Measurements from ENCODE around the gene KTI12.
"Not testable (repeated sequence)": the region's sequence is repeated elsewhere in the genome, so short reads cannot be mapped to it uniquely, and the experiment has no call there.

Gene KTI12

DNA sequence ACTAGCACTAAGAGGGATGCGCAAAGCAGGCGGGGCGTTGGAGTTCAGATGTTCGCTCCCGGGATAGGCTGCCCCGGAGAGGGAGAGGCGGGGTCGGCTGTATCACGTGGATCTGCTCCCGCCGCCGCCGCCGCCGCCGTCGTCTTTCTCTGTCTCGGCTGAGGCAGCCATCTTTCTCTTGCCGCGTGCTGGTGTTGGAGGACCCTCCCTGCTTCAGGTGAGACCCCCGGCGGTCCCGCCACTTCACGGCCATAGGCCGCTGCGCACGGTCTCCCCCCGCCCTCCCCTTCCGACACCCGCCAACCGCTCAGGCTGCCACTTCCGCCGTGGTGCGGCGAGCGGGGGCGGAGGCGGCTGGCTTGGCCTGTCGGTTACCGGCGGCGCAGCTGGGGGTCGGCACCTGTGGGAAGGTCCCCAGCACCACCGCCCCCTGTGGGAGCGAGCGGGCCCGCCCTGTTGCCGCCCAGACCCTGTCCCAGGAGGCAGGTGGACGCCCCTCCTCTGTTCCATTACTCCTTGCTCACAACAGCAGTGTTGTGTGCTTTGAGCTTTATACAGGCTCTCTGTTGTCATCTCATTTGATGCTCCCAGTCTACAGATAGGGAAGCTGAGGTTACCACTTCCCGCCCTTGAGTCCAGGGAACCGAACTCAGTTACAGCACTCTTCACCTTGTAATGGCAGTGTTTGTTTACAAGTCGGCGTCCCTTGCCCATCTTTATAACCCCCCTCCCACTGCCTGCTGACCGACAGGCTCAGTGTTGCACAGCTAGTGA, 22.7 kb upstream of the KTI12 start, which contains the start of gene BTF3L4:
Gene BTF3L4, plus strand, starts transcription at position 133 of the 774 bp plus-strand sequence. CDS start 3,553 bp downstream, outside the sequence.
- peak; percentile 88 for DNase-seq (ENCODE audit: extremely low read depth, insufficient read length)
- TF ChIP-seq CTCF (IDR thresholded peaks at IDR 0.05; ENCODE audit: insufficient read depth, low read length, poor library complexity, severe bottlenecking): no peak
- no peaks in the 10 kb centered on the region for H3K27me3 ChIP-seq (replicated peaks; ENCODE audit: control insufficient read depth, insufficient read depth, low read length)
- peaks cover 5% of the 10 kb centered on the region for H3K36me3 ChIP-seq (ENCODE audit: control insufficient read depth, insufficient read depth, low read length)
- H3K4me3 ChIP-seq (replicated peaks; ENCODE audit: low read depth, low read length): peak within 1 kb of the TSS; percentile 81

DNA sequence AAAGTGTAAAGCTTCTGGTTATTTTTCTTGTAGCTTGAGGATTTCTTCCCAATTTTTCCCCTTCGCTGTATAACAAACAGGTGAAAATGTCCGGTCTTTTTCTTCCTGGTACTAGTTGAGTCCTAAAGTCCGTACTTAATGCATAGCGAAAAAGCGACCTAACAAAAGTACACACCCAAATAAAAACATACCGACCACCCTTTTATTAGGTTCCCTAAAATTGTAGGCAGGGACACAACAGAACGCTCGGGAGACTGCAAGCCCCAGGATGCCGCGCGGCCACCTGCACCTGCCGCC, 22.2 kb upstream of the KTI12 start:
- DNase-seq (ENCODE audit: extremely low read depth, insufficient read length): no peak
- peaks cover 5% of the 10 kb centered on the region for H3K36me3 ChIP-seq (ENCODE audit: control insufficient read depth, insufficient read depth, low read length)
- TF ChIP-seq CTCF (IDR thresholded peaks at IDR 0.05; ENCODE audit: insufficient read depth, low read length, poor library complexity, severe bottlenecking): no peak

GRCh38 chr1:52055066-52055865, 21.7 kb upstream of the KTI12 start, which contains the start of gene TXNDC12:
TXNDC12 (minus strand) TSS chr1:52055191; CDS start chr1:52055096, 95 bp downstream.
- TF ChIP-seq CTCF (IDR thresholded peaks at IDR 0.05; ENCODE audit: insufficient read depth, low read length, poor library complexity, severe bottlenecking): no peak

More for the DNA sequence above, 22.2 kb upstream of the KTI12 start:
- H3K27me3 ChIP-seq (replicated peaks; ENCODE audit: control insufficient read depth, insufficient read depth, low read length): no peaks in the 10 kb centered on the region
- H3K4me3 ChIP-seq (replicated peaks; ENCODE audit: low read depth, low read length): peak overlapping the region; percentile 81

DNA sequence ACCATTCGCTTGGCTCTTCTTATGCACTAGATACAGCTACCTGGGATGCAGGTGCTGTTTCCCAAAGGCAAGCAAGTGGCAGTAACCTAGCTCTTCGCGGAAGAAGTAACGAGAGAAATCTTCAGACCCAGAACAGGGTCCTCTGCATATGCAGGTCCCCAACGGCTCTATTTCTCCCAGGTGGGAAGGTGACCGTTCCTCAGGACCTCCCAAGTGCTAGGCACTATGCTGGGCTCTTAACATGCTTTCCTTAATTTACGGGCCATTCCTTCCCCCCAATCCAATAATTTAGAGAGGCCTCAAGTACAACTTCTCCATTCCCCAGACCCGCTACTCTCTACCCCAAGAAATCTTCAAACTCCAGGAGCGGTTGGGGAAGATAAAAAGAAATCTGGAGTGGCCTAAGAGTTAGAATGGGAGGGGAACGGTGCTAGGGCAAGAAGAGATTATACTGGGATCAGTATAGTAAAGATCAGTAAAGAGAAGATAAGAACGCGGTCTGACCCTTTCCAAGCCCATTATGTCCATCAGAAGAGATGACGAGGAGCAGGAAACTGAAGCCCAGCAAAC, 21.0 kb upstream of the KTI12 start:
- no peaks in the 10 kb centered on the region for H3K27me3 ChIP-seq (replicated peaks; ENCODE audit: control insufficient read depth, insufficient read depth, low read length)
- no peak for DNase-seq (ENCODE audit: extremely low read depth, insufficient read length)
- TF ChIP-seq CTCF (IDR thresholded peaks at IDR 0.05; ENCODE audit: insufficient read depth, low read length, poor library complexity, severe bottlenecking): no peak

More at GRCh38 chr1:52055066-52055865, 21.7 kb upstream of the KTI12 start, which contains the start of gene TXNDC12:
- peak; percentile 83 for DNase-seq (ENCODE audit: extremely low read depth, insufficient read length)
- Histone ChIP-seq H3K36me3 (ENCODE audit: control insufficient read depth, insufficient read depth, low read length) (peaks cover 2% of the 10 kb centered on the region; the same call in 1 of the 2 replicates), H3K27me3 (replicated peaks; ENCODE audit: control insufficient read depth, insufficient read depth, low read length) (no peaks in the 10 kb centered on the region), H3K4me3 (replicated peaks; ENCODE audit: low read depth, low read length) (peak within 1 kb of the TSS; percentile 81)

DNA sequence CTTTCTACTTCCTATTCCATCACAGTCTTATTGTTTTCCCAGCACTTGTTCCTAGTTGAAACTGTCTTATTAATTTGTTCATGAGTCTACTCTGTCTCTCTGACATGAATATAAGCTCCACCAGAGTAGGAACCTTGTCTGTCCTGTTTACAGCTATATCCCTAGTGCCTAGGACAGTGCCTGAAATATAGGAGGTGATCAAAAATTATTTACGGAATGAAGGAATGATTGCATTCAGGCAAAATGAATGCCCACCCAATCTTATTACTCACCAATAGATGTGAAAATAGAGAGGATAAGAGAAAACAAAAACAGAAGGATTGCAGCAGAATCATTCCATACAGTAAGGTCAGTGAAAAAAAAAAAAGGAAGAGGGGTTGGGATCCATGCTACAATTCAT, 20.3 kb upstream of the KTI12 start:
- no peak for TF ChIP-seq CTCF (IDR thresholded peaks at IDR 0.05; ENCODE audit: insufficient read depth, low read length, poor library complexity, severe bottlenecking)
- Histone ChIP-seq H3K27me3 (replicated peaks; ENCODE audit: control insufficient read depth, insufficient read depth, low read length) (no peaks in the 10 kb centered on the region), H3K36me3 (ENCODE audit: control insufficient read depth, insufficient read depth, low read length) (peaks cover 2% of the 10 kb centered on the region; the same call in 1 of the 2 replicates), H3K4me3 (replicated peaks; ENCODE audit: low read depth, low read length) (peak overlapping the region; percentile 81)
- no peak for DNase-seq (ENCODE audit: extremely low read depth, insufficient read length)

More for the DNA sequence above, 21.0 kb upstream of the KTI12 start:
- Histone ChIP-seq H3K4me3 (replicated peaks; ENCODE audit: low read depth, low read length) (peak overlapping the region; percentile 81), H3K36me3 (ENCODE audit: control insufficient read depth, insufficient read depth, low read length) (peaks cover 2% of the 10 kb centered on the region; the same call in 1 of the 2 replicates)

DNA sequence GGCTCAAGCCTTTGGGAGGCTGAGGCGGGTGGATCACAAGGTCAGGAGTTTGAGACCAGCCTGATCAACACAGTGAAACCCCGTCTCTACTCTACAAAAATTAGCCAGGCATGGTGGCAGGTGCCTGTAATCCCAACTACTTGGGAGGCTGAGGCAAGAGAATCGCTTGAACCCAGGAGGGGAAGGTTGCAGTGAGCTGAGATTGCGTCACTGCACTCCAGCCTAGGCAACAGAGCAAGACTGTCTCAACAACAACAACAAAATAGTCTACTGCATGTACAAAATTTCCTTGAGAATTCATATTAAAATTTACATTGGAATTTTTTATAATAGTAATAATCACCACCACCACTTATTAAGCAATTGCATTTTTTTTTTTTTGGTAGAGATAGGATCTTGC, 15.7 kb upstream of the KTI12 start:
- H3K27me3 ChIP-seq (replicated peaks; ENCODE audit: control insufficient read depth, insufficient read depth, low read length); DNase-seq (ENCODE audit: extremely low read depth, insufficient read length); H3K4me3 ChIP-seq (replicated peaks; ENCODE audit: low read depth, low read length); H3K36me3 ChIP-seq (ENCODE audit: control insufficient read depth, insufficient read depth, low read length): not testable (repeated sequence)

- not testable (repeated sequence) for DNase-seq (ENCODE audit: extremely low read depth, insufficient read length); H3K4me3 ChIP-seq (replicated peaks; ENCODE audit: low read depth, low read length); H3K36me3 ChIP-seq (ENCODE audit: control insufficient read depth, insufficient read depth, low read length); H3K27me3 ChIP-seq (replicated peaks; ENCODE audit: control insufficient read depth, insufficient read depth, low read length)
Measured at GRCh38 chr1:52045666-52046195, 12.1 kb upstream of the KTI12 start.

All from GM06990 (cell line).